GM12878 (cell line): Measurements from ENCODE around the gene CHN1. TPM values are rescaled to one million over a fixed set of nuclear protein-coding genes. Genes with fewer than 3 reads are reported as not detected.

Experiments
- ATAC-seq: fragments of 200-7000 bp; cut with Tn5 transposase; 3 replicates; pipeline ENCODE4 v1.9.1; 2020; ENCODE audit warnings: mild to moderate bottlenecking, moderate library complexity
- BruUV-seq: library from RNA; stranded (reverse); fragments of 400-500 nt; replicated peaks from 2 replicates; lab custom pipeline; 2021; lab: Mats Ljungman, UMichigan
- CTCF ChIA-PET: fragments of 300-600 bp; sonication (Branson Sonifier 250); formaldehyde crosslinking; extraction: SDS; loops from one replicate; lab custom pipeline; 2021; ENCODE audit warnings: inconsistent platforms; lab: Yijun Ruan, JAX
- POLR2A ChIA-PET: fragments of 350-600 bp; formaldehyde crosslinking; extraction: SDS; loops from one replicate; lab custom pipeline; 2021; ENCODE audit warnings: inconsistent platforms; lab: Charles Lee
- RAD21 ChIA-PET: fragments of 300-600 bp; sonication (Branson Sonifier 250); formaldehyde crosslinking; loops from one replicate; lab custom pipeline; 2023; ENCODE audit warnings: antibody characterized with exemption; ENCODE audit not compliant: unreplicated experiment; lab: Charles Lee
- SMC1A ChIA-PET: fragments of 300-600 bp; sonication (Branson Sonifier 250); formaldehyde crosslinking; loops from one replicate; lab custom pipeline; 2023; ENCODE audit not compliant: unreplicated experiment, uncharacterized antibody; lab: Charles Lee
- DNase-seq: peaks from one replicate; pipeline ENCODE4 v3.0.0-alpha.2; 2011; ENCODE audit warnings: low read depth, low spot score
- FAIRE-seq: peaks from 3 replicates; lab custom pipeline; 2011; peaks lifted over from hg19 to GRCh38; lab: Jason Lieb, UNC
- H2AFZ ChIP-seq: 2 replicates; pipeline ENCODE4 v1.6.0; 2011; ENCODE audit warnings: low read depth, low read length, control low read depth; ENCODE audit not compliant: control insufficient read depth
- H3K27ac ChIP-seq: 2 replicates; pipeline ENCODE4 v1.5.1; 2011; ENCODE audit warnings: control low read depth; ENCODE audit not compliant: control insufficient read depth, insufficient read depth
- H3K27me3 ChIP-seq, 2 experiments: replicated peaks in 1 of 2; 2 replicates each; pipeline versions ENCODE4 v1.6.0 to v1.6.1; 2011; ENCODE audit warnings: low read length in 1 of 2; ENCODE audit not compliant: control insufficient read depth in 2 of 2, insufficient read depth in 2 of 2
- H3K36me3 ChIP-seq, 2 experiments: 2 replicates each; pipeline ENCODE4 v1.5.1; 2011; ENCODE audit warnings: low read length in 1 of 2; ENCODE audit not compliant: control insufficient read depth in 2 of 2, insufficient read depth in 2 of 2
- H3K4me1 ChIP-seq: 2 replicates; pipeline ENCODE4 v1.6.1; 2011; ENCODE audit warnings: mild to moderate bottlenecking, low read length, moderate library complexity, mixed read lengths; ENCODE audit not compliant: control insufficient read depth, insufficient read depth
- H3K4me2 ChIP-seq: 2 replicates; pipeline ENCODE4 v1.6.0; 2011; ENCODE audit warnings: control low read depth; ENCODE audit not compliant: control insufficient read depth, insufficient read depth
- H3K4me3 ChIP-seq: fragments of 200-600 bp; sonication (generic); 2 replicates; pipeline ENCODE4 v1.5.1; 2016
- H3K79me2 ChIP-seq: 2 replicates; pipeline ENCODE4 v1.6.0; 2011; ENCODE audit warnings: low read length; ENCODE audit not compliant: control insufficient read depth, insufficient read depth
- H3K9ac ChIP-seq: 2 replicates; pipeline ENCODE4 v1.8.0; 2011; ENCODE audit warnings: low read length, control low read depth, mixed read lengths; ENCODE audit not compliant: control insufficient read depth, insufficient read depth
- H3K9me3 ChIP-seq: replicated peaks from 3 replicates; pipeline ENCODE4 v1.5.1; 2011; ENCODE audit warnings: mild to moderate bottlenecking, low read length; ENCODE audit not compliant: control insufficient read depth, insufficient read depth
- H4K20me1 ChIP-seq: 2 replicates; pipeline ENCODE4 v1.6.0; 2011; ENCODE audit not compliant: control insufficient read depth, insufficient read depth
- GATAD2B ChIP-seq: fragments of 450-650 bp; conservative IDR thresholded peaks from 2 replicates; pipeline ENCODE4 v1.6.1; 2017; ENCODE audit warnings: low read depth, mild to moderate bottlenecking, moderate library complexity
- SMARCA5 ChIP-seq: fragments of 450-650 bp; IDR thresholded peaks from 2 replicates; pipeline ENCODE4 v1.6.1; 2017; ENCODE audit warnings: mild to moderate bottlenecking
- YY1 ChIP-seq: IDR thresholded peaks from 2 replicates; pipeline ENCODE4 v1.6.1; 2011; ENCODE audit warnings: low read depth, mild to moderate bottlenecking, low read length
- ZNF217 ChIP-seq: fragments of 450-650 bp; IDR thresholded peaks from 2 replicates; pipeline ENCODE4 v1.6.1; 2017; ENCODE audit warnings: antibody characterized with exemption, mild to moderate bottlenecking
- WGBS: methylation state at CpG from one replicate; pipeline ENCODE4 v1.1.6; 2016; ENCODE audit warnings: low lambda C conversion rate; ENCODE audit not compliant: insufficient replicate concordance, insufficient coverage; ENCODE audit errors: missing lambda C conversion rate; 5-methylcytosine and 5-hydroxymethylcytosine counted together
- in situ Hi-C: fragments of 300-500 bp; cut with MboI; formaldehyde crosslinking; loops from 9 replicates; pipeline ENCODE4 v1.14.3; 2018; ENCODE audit warnings: mixed read lengths
- intact Hi-C: fragments of 100-400 bp; cut with micrococcal nuclease; formaldehyde crosslinking; loops from one replicate; pipeline ENCODE4 v1.14.2; 2022; ENCODE audit not compliant: unreplicated experiment
- polyA plus RNA-seq, 11 experiments: library from polyadenylated mRNA; depleted of rRNA in 4 of 11; unstranded in 6 of 11; stranded (reverse) in 5 of 11; fragments of >200 nt; fragmentation: Nextera tagmentation in 4 of 11; fragmentation: Illumina TruSeq in 1 of 11; extraction: Ambion mirVana in 4 of 11; extraction: Trizol in 1 of 11; gene quantifications; 1 replicate in 1 of 11; 2 replicates in 10 of 11; pipeline versions ENCODE4 v1.2.1 to v1.2.3, GENCODE V29; 2011 to 2016; ENCODE audit warnings: inconsistent platforms in 2 of 11, missing spikeins in 2 of 11, low read depth in 1 of 11
- total RNA-seq, 4 experiments: library from RNA; depleted of rRNA in 3 of 4; stranded (reverse); fragments of >200 nt in 3 of 4; fragmentation: Illumina TruSeq in 1 of 4; extraction: Trizol in 1 of 4; gene quantifications; 2 replicates each; pipeline versions ENCODE4 v1.2.1 to v1.2.3, GENCODE V29; 2013 to 2021
- TF ChIP-seq, protein P1 (sequence below): fragments of 450-650 bp; IDR thresholded peaks from 2 replicates; pipeline ENCODE4 v1.6.1; 2017; ENCODE audit warnings: mild to moderate bottlenecking, moderate library complexity
- TF ChIP-seq, protein P2 (sequence below): IDR thresholded peaks from 2 replicates; pipeline ENCODE4 v1.6.1; 2011; ENCODE audit warnings: low read depth, mild to moderate bottlenecking, low read length, moderate library complexity, borderline replicate concordance; ENCODE audit errors: extremely low read depth
- TF ChIP-seq, protein P3 (sequence below): IDR thresholded peaks from 2 replicates; pipeline ENCODE4 v1.6.1; 2012; ENCODE audit warnings: mild to moderate bottlenecking, low read depth, low read length
- TF ChIP-seq, protein P4 (sequence below): fragments of 450-650 bp; conservative IDR thresholded peaks from 2 replicates; pipeline ENCODE4 v1.6.1; 2017; ENCODE audit warnings: mild to moderate bottlenecking, moderate library complexity

Gene CHN1
- total and polyA plus RNA-seq, 10 of the 15 experiments (the other 5 are each of a cell fraction or from before 2014, with no cell fraction given), result 0.18 to 0.92 (median 0.53) TPM; not detected in 1

DNA sequence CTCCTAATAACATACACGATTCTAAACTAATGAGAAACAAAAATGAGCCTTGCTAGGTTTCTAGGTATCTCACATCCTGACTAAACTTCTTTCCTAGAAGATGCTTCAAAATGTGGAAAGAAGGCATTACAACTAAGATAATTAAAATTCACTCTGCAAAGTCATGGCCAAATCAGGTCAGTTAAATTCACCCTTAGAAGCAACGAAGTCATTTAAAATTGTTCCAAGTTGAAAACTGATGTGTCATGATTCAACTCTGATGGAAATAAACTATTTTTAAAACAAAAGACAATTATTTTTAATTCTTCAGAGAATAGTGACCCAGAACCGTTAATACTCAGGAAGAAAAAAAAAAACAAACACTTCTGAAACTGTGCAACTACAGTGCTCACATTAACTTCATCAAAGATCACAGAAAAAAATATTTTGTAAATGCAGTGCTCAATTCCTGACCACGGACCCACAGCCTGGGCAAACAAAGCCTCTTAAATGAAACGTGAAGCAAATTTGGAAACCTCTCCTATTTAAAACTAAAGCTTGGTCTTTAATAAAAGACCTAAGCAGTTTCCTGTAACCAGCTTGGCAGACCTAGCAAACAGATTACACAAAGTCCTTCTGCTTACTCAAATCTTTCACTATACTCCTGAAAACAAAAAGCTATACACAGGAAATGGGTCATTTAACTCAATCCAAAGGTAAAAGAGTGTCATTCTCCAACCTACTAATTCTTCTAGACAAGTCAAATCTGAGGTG lies 39.0 kb downstream of the CHN1 start:
- no peaks in the 10 kb centered on the region; the same call in 2 of the 3 replicates for H3K9me3 ChIP-seq
- H3K36me3 ChIP-seq, result no peaks in the 10 kb centered on the region
- TF ChIP-seq SMARCA5 (no peak), YY1 (no peak), GATAD2B (no peak), ZNF217 (no peak)
- TF ChIP-seq, protein P1, sequence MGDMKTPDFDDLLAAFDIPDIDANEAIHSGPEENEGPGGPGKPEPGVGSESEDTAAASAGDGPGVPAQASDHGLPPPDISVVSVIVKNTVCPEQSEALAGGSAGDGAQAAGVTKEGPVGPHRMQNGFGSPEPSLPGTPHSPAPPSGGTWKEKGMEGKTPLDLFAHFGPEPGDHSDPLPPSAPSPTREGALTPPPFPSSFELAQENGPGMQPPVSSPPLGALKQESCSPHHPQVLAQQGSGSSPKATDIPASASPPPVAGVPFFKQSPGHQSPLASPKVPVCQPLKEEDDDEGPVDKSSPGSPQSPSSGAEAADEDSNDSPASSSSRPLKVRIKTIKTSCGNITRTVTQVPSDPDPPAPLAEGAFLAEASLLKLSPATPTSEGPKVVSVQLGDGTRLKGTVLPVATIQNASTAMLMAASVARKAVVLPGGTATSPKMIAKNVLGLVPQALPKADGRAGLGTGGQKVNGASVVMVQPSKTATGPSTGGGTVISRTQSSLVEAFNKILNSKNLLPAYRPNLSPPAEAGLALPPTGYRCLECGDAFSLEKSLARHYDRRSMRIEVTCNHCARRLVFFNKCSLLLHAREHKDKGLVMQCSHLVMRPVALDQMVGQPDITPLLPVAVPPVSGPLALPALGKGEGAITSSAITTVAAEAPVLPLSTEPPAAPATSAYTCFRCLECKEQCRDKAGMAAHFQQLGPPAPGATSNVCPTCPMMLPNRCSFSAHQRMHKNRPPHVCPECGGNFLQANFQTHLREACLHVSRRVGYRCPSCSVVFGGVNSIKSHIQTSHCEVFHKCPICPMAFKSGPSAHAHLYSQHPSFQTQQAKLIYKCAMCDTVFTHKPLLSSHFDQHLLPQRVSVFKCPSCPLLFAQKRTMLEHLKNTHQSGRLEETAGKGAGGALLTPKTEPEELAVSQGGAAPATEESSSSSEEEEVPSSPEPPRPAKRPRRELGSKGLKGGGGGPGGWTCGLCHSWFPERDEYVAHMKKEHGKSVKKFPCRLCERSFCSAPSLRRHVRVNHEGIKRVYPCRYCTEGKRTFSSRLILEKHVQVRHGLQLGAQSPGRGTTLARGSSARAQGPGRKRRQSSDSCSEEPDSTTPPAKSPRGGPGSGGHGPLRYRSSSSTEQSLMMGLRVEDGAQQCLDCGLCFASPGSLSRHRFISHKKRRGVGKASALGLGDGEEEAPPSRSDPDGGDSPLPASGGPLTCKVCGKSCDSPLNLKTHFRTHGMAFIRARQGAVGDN, result no peak
- TF ChIP-seq, protein P2, sequence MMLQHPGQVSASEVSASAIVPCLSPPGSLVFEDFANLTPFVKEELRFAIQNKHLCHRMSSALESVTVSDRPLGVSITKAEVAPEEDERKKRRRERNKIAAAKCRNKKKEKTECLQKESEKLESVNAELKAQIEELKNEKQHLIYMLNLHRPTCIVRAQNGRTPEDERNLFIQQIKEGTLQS, result no peak
- TF ChIP-seq, protein P3, sequence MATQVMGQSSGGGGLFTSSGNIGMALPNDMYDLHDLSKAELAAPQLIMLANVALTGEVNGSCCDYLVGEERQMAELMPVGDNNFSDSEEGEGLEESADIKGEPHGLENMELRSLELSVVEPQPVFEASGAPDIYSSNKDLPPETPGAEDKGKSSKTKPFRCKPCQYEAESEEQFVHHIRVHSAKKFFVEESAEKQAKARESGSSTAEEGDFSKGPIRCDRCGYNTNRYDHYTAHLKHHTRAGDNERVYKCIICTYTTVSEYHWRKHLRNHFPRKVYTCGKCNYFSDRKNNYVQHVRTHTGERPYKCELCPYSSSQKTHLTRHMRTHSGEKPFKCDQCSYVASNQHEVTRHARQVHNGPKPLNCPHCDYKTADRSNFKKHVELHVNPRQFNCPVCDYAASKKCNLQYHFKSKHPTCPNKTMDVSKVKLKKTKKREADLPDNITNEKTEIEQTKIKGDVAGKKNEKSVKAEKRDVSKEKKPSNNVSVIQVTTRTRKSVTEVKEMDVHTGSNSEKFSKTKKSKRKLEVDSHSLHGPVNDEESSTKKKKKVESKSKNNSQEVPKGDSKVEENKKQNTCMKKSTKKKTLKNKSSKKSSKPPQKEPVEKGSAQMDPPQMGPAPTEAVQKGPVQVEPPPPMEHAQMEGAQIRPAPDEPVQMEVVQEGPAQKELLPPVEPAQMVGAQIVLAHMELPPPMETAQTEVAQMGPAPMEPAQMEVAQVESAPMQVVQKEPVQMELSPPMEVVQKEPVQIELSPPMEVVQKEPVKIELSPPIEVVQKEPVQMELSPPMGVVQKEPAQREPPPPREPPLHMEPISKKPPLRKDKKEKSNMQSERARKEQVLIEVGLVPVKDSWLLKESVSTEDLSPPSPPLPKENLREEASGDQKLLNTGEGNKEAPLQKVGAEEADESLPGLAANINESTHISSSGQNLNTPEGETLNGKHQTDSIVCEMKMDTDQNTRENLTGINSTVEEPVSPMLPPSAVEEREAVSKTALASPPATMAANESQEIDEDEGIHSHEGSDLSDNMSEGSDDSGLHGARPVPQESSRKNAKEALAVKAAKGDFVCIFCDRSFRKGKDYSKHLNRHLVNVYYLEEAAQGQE, result no peak
- TF ChIP-seq, protein P4, sequence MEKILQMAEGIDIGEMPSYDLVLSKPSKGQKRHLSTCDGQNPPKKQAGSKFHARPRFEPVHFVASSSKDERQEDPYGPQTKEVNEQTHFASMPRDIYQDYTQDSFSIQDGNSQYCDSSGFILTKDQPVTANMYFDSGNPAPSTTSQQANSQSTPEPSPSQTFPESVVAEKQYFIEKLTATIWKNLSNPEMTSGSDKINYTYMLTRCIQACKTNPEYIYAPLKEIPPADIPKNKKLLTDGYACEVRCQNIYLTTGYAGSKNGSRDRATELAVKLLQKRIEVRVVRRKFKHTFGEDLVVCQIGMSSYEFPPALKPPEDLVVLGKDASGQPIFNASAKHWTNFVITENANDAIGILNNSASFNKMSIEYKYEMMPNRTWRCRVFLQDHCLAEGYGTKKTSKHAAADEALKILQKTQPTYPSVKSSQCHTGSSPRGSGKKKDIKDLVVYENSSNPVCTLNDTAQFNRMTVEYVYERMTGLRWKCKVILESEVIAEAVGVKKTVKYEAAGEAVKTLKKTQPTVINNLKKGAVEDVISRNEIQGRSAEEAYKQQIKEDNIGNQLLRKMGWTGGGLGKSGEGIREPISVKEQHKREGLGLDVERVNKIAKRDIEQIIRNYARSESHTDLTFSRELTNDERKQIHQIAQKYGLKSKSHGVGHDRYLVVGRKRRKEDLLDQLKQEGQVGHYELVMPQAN, result no peak
- WGBS, result 3% methylated on average over 5 of the region's 5 CpGs
- H4K20me1 ChIP-seq, result no peaks in the 10 kb centered on the region
- peaks cover 0 to 4% of the 10 kb centered on the region in 2 experiments; a peak in 1 of 4 replicates for H3K27me3 ChIP-seq
- in situ Hi-C loops (no loop called here), intact Hi-C loops (no loop called here)
- no peaks in the 10 kb centered on the region for H3K79me2 ChIP-seq
- SMC1A ChIA-PET, result interaction anchor here (0.5 to 1.5 kb wide), 2 partner anchors 23 to 27 kb away, joined by 3 read pairs; no protein-coding TSS in a partner anchor
- RAD21 ChIA-PET, result no interaction called here
- BruUV-seq, result no TSS peak
- no peak overlapping the region for H3K9ac ChIP-seq
- POLR2A ChIA-PET, result interaction anchor here (0.7 kb wide), 1 partner anchor 577 kb away, joined by 3 read pairs; no protein-coding TSS in a partner anchor
- no peak overlapping the region for H3K27ac ChIP-seq
- no peak overlapping the region for H3K4me2 ChIP-seq
- H3K4me3 ChIP-seq, result no peak overlapping the region
- DNase-seq (no peak), FAIRE-seq (no peak), ATAC-seq (no peak)
- H3K4me1 ChIP-seq, result no peaks in the 10 kb centered on the region
- CTCF ChIA-PET, result interaction anchor here (1.4 kb wide), 1 partner anchor 195 kb away, joined by 4 read pairs; no protein-coding TSS in a partner anchor
- no peak overlapping the region for H2AFZ ChIP-seq
